IMR-90 (cell line): ENCODE data around the gene ATRN.

Experiments
- CEBPB ChIP-seq: IDR thresholded peaks from 2 replicates; pipeline ENCODE4 v1.6.1; 2012; ENCODE audit warnings: low read depth, low read length, improper control_type of control experiment
- FOS ChIP-seq: fragments of 150-350 bp; IDR thresholded peaks from 2 replicates; pipeline ENCODE4 v1.6.1; 2016; ENCODE audit warnings: low read depth, low read length
- MAFK ChIP-seq: IDR thresholded peaks from 2 replicates; pipeline ENCODE4 v1.6.1; 2012; ENCODE audit warnings: low read depth, low read length, improper control_type of control experiment
- MXI1 ChIP-seq: IDR thresholded peaks from 2 replicates; pipeline ENCODE4 v1.6.1; 2012; ENCODE audit warnings: low read depth, mild to moderate bottlenecking, low read length, moderate library complexity, borderline replicate concordance
- POLR2A ChIP-seq: IDR thresholded peaks from 2 replicates; pipeline ENCODE4 v1.6.1; 2012; ENCODE audit warnings: mild to moderate bottlenecking, low read depth, low read length
- RAD21 ChIP-seq: IDR thresholded peaks from 2 replicates; pipeline ENCODE4 v1.6.1; 2012; ENCODE audit warnings: low read length, improper control_type of control experiment
- RCOR1 ChIP-seq: IDR thresholded peaks from 2 replicates; pipeline ENCODE4 v1.6.1; 2012; ENCODE audit warnings: mild to moderate bottlenecking, low read length, improper control_type of control experiment; ENCODE audit not compliant: insufficient replicate concordance
- RFX5 ChIP-seq: IDR thresholded peaks from 2 replicates; pipeline ENCODE4 v1.8.0; 2012; ENCODE audit warnings: low read depth, mild to moderate bottlenecking, low read length, moderate library complexity
- USF2 ChIP-seq: fragments of 150-350 bp; IDR thresholded peaks from 2 replicates; pipeline ENCODE4 v1.6.1; 2017; ENCODE audit warnings: mild to moderate bottlenecking, antibody characterized with exemption, low read length, low read depth
- TF ChIP-seq, protein P1 (sequence below): conservative IDR thresholded peaks from 2 replicates; pipeline ENCODE4 v1.5.1; 2012; ENCODE audit warnings: mild to moderate bottlenecking, low read depth, low read length, improper control_type of control experiment
- TF ChIP-seq, protein P2 (sequence below): fragments of 150-350 bp; IDR thresholded peaks from 2 replicates; pipeline ENCODE4 v1.6.1; 2016; ENCODE audit warnings: low read depth, mild to moderate bottlenecking, low read length, moderate library complexity, borderline replicate concordance

DNA sequence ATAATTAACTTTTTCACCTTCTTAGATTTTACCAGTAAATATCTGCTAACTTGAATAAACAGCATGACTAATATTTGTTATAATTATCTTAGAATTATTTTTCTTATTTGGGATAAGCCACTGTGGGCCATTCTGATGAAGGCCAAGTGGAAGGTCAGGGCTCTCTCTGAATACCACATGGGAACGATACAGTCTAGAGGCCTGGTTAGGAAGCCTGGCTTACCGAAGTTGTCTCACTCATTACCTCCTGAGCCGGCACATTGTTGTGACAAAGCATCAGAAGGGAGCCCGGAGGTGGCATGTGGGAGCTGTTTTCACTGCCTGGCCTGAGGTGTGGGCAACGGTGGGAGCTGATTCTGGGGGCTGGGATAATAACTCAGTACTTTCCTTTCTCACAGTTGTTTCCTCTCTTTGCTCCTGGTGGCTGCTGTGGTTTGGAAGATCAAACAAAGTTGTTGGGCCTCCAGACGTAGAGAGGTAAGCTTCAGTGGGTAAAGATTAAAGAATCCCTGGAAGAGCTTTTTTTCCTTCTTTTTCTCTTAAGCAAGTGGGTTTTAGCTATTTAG, 163.2 kb downstream of the ATRN start:
- TF ChIP-seq FOS = no peak
- no peak for TF ChIP-seq POLR2A
- TF ChIP-seq, protein P1, sequence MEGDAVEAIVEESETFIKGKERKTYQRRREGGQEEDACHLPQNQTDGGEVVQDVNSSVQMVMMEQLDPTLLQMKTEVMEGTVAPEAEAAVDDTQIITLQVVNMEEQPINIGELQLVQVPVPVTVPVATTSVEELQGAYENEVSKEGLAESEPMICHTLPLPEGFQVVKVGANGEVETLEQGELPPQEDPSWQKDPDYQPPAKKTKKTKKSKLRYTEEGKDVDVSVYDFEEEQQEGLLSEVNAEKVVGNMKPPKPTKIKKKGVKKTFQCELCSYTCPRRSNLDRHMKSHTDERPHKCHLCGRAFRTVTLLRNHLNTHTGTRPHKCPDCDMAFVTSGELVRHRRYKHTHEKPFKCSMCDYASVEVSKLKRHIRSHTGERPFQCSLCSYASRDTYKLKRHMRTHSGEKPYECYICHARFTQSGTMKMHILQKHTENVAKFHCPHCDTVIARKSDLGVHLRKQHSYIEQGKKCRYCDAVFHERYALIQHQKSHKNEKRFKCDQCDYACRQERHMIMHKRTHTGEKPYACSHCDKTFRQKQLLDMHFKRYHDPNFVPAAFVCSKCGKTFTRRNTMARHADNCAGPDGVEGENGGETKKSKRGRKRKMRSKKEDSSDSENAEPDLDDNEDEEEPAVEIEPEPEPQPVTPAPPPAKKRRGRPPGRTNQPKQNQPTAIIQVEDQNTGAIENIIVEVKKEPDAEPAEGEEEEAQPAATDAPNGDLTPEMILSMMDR = no peak
- no peak for TF ChIP-seq RAD21
- no peak for TF ChIP-seq MAFK
- no peak for TF ChIP-seq CEBPB
- no peak for TF ChIP-seq MXI1
- no peak for TF ChIP-seq USF2
- TF ChIP-seq, protein P2, sequence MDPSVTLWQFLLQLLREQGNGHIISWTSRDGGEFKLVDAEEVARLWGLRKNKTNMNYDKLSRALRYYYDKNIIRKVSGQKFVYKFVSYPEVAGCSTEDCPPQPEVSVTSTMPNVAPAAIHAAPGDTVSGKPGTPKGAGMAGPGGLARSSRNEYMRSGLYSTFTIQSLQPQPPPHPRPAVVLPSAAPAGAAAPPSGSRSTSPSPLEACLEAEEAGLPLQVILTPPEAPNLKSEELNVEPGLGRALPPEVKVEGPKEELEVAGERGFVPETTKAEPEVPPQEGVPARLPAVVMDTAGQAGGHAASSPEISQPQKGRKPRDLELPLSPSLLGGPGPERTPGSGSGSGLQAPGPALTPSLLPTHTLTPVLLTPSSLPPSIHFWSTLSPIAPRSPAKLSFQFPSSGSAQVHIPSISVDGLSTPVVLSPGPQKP = no peak
- TF ChIP-seq RCOR1 = no peak
- TF ChIP-seq RFX5 = no peak
